GM21381 (cell line): ENCODE data around the gene CREG1.

Experiments used
- ATAC-seq: cut with Tn5 transposase; IDR thresholded peaks from one replicate; pipeline ENCODE4 v1.9.1; 2021; ENCODE audit warnings: mild to moderate bottlenecking, moderate library complexity; ENCODE audit not compliant: unreplicated experiment

The CREG1 gene

DNA sequence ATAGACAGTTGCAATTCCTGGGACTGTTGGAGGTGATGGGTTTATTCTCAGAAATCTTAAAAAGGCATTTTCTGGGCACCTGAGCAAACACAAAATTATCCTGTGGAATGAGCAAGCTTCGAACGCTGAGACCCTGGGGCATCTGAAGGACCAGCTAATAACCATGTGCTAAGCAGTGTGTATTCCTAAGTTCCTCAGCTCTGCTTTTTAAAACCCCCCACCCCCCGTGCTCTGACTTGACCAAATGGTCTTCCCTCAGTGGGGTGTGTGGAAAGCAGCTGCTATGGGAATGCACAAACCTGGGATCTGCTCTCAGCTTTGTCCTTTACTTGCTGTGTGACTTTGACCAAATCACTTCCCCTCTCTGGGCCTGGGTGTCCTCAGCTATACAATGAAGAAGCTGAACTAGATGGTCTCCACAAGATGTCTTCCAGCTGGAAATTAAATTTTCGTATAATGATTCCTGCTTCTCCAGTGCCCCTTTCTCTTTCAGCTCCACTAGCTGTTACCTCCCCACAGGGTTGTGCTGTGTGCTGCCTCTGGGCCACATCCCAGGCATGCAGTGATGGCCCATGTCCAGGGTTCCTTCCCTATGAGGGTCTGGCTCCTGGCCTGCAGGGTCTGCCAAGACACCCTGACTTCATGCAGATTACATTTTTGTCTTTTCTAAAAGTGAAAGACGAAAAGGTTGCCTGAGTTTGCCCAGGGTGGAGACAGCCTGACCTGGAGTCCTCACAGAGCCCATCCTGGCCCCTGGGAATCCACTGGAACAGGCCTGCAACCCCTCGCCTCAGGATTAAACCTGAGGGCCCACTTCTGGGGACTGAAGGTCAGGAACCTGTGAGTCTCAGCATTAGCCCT is 20.4 kb downstream of the CREG1 start:
- no peak for ATAC-seq

DNA sequence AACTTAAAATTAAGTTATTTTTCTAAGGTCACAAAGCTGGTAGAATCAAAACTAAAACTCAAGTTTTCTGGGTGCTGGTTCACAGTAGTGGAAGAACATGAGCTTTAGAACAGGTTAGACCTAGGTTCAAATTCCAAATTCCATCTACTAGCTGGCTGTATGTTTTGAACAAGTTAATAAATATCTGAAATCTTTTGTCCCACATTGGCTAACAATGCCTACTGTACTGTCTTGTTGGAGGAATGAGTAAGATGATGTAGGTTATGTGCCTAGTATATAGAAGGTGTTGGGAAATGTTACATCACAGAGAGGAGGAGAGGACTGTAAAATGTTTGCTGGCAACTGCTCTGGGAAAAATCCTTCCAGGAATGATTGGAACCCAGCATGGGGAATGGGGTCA is 21.2 kb downstream of the CREG1 start:
- ATAC-seq: no peak

DNA sequence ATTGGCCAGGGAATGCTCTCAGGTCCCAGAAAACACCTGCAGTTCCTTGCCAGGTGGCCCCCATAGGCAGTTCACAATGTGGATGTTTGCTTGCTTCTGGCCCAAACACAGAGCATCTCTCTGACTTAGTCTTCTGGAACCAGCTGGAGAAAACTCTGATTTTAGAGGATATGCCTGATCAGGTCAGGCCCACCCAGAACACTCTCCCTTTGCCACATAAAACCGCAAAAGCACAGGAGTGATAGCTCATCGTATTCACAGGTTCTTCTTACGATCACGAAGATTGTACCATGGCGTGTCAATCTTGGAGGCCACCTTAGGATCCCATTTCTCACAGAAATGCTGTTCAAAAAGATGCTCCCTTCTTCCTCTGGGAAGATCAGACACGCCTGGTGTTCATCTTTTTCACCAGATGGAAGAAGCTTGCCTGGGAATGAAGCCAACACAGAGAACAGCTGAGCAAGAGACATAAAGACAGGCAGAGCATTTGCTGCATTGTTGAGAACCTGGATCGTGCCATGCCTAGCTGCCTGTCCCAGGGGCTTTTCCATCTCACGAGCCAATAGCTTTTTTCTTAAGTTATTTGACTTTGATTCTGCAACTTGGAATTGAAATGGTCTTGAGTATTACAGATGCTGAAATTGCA is 23.6 kb downstream of the CREG1 start:
- no peak for ATAC-seq

DNA sequence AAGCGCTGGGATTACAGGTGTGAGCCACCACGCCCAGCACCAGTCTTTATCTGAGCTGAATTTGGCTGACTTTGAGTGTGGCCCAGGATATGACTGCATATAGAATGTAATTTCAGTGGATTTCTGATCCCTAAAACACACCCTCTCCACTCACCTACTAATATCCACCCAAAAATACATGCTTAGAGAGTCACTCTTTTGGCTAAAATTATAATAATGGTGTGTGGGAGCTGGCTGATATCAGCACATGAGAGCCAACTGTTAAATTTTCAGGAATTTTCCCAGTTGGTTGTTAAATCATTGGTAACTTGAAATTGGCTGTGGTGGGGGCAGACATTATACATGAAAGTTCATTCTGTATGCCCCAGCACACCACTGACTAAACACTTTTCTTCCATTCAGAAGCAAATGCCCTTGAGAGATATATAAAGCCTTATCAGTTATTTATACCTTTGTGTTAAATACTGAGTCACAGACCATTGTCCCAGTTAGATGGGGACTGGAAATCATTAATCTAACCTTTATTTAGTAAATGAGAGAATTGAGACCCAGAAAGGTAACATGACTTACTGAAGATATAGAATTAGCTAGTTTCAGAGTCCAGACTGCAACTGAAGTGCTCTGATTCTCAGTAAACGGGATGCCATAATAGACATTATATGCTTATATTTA is 25.4 kb downstream of the CREG1 start:
- no peak for ATAC-seq

DNA sequence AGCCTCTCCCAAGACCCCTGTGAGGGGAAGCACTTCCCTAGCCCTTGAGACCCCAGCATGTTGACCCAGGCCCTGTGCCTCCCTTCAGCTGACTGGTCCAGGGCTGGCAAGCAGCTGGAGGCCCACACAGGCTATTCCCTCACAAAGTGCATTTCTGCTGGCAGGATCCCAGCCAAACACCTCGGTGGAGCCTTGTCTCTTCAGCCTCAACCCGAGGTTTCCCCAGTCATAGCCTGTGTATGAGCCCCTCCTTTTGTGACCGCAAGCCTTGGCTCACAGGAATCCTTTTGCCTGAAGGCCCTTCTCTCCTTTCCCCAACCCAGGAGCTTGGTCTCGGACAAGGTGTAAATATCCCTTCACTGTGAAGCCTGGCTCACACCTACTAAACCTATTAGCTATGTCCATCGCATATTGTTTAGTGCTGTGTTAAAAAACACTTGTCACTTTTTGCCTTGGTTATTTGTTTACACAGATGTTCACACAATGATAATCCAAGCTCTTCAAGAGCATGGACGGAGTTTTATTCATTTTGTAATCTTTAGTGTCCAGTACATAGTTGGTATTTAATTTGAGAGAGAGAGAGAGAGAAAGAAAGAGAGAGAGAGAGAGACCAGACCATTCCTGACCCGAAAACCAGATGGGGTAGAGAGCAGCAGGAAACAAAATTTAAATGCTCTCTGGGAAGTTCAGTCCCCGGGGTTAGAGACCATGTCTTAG is 26.7 kb downstream of the CREG1 start:
- ATAC-seq: no peak

DNA sequence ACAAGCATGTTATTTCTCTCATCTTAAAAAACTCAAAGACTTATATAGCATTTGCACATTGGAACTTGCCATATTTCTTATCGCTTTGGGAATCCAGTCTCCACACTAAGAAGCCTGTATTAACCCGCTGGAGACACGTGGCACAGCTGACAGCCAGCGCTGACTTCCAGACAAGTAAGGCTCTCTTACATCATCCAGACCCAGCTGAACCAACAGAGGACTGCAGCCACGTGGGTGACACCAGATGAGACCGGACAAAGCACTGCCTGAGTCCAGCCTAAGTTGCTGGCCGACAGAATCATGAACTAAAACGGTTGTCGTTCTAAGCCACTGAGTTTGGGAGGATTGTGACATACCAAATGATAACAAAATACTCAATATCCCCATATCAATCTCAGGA is 28.9 kb downstream of the CREG1 start:
- no peak for ATAC-seq

DNA sequence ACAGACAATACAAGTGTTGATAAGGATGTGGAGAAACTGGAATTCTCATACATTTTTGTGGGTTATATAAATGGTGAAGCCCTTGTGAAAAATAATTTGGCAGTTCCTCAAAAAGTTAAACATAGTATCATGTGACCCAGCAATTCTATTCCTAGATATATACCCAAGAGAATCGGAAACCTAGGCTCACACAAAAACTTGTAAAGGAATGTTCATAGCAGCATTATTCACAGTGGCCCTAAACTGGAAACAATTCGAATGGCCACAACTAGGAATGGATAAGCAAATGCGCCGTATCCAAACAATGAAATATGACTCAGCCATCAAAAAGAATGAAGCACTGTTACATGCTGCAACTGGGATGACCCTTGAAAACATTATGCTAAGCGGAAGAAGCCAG is 31.3 kb downstream of the CREG1 start:
- ATAC-seq: no peak

DNA sequence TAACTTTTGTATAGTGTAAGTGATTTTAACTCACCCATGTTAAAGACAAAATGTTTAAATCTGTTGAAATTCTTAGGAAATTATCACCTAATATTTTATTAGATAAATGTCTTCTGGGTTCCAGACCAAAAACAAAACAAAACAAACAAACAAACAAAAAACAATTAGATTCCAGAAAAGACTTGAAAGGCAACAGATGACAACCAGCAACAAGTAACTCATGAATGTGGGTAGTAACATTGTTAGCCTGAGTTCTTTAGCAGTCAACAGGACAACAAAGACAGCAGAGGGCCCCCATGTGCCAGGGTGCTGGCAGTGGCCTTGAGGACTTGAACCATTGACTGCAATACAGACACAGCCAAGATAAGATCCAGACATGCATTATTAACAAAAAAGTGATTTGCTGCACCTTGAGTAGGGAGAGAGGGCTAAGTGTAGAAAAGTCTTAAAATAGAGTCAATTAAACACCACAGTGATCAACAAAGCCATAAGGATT is 32.8 kb downstream of the CREG1 start:
- no peak for ATAC-seq

DNA sequence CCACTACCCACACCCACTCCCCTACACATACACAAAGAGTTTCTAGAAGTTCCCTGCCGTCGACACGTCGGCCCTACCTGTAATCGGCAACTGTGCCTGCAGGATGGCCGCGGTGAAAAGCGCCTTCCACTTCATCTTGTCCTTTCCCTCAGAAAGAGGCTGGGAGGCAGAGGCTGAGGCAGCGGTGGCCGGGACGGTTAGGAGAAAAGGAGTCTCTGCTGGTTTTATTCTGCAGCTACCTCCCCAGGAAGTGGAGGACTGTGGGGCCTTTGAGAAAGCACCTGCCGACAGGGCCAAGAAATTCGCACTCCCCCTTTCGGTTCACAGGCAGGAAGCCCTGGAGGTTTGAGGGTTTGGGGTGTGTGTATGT is 35.2 kb downstream of the CREG1 start, which contains the start of gene CD247:
CD247 (minus strand) TSS at position 199 of the 370 bp plus-strand sequence; CDS start at position 135, 64 bp downstream.
- ATAC-seq: no peak

DNA sequence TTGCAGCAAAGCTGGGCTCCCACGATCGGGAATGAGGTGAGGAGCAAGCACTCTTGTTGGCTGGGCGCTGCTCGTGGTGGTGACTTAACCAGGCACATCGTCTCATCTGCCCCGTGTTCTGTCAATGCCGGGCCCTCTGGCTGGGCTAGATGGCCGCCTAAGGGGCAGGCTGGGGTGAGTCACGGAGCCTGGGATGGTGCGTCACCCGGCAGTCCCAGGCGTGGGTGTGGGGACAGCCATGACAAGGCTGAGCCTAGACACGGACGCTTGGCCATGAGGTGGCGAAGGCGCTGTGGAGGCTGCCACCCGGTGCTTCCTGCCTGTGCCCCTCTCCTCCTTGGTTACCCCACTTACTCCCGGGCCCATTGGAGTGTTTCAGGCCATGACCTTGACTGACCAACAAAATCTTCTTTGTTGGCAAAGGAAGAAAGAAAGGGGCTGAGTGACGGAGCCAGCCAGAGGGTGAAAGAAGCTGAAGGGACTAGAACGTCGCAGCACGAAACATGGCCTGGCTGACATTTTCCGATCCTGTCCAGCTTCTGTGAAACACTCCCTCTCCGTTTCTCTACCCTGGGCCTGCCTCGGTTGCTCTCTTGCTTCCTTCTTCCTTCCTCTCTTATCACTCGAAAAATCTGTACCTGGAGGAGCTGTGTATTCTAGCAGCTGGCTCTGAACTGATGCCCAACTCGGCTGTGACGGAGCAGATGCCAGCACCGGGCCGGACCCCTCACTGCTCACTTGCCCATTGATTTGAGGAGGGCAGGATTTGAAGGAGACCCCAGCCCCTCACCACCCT is 35.8 kb downstream of the CREG1 start:
- no peak for ATAC-seq

DNA sequence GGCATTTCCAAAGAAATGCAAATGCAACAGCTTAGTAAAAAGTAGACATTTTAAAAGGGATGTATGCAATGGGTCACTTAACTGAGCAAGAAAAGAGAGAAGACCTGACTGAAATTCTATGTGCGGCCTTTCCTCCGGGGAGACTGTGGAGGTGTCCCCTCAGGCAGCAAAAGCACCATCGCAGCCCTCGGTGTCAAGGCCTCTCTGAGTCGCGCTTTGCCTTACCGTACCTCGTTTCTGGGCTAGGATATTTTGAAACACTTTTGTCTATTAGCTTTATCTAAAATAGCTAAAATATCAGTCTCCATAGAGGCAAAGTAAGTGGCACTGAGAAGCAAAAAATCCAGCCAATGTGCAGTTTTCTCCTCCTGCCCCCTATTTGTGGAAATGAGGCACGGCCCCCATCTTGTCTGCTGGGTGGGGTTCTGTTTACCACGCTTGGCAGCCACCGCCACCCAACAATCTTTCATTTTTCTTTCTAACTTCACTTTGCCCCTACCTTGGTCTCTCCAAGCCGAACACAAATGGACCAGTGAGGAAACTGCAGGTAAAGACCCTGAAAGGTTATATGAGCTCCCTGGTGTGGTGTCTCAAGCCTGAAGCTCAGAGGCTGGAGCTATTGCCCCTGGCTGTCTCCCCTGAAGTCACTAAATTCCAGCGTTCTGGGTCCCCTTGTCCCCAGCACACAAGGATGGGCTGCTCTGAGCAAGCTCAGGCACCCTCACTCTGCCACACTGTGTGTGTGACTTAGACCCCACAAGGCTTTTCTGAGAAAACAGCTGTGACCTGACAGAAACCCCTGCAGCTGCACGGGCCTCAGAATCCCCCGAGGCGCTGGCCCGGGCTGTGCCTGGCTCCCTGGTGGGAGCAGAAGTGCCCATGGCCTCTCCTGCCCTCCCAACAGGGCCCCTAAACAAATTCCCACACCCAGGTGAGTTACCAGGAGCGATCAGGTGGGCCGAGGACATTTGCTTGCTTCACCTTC is 36.9 kb downstream of the CREG1 start:
- ATAC-seq: no peak

DNA sequence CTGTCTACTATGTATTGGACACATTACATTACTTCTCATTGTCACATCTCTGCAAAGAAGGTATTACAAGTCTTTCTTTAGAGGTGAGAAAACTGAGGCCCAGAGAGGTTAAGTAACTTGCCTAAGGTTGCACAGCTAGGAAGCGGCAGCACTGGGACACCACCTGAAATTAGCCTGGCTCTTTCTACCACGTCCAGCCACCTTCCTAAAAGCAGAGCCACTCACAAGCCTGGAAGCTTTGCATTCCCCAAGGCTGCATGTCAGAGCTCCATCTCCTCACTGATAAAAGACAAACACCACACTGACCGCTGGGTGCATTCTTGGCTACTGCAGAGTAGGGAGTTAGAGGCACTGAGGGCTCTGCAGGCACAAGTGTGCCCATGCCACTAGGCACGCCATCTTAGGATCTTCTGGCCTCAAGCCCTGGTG is 37.7 kb downstream of the CREG1 start:
- ATAC-seq: no peak

DNA sequence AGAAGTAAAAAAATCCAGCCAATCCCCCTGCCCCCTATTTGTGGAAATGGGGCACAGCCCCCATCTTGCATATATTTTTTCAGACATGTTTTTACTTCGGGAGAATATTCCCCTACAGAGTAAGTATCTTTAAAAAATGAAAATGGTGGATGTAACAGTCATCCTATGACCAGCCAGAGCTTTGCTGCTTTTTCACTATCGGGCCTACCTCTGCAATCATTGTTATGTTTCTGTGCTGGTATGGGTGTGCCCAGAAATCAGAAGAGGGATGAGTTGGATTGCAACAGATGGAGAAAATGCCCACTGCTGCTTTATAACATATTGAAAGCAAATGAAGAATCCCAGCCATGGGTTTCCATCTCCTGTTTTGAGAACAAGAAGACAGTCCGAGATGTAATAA is 38.1 kb downstream of the CREG1 start:
- no peak for ATAC-seq

DNA sequence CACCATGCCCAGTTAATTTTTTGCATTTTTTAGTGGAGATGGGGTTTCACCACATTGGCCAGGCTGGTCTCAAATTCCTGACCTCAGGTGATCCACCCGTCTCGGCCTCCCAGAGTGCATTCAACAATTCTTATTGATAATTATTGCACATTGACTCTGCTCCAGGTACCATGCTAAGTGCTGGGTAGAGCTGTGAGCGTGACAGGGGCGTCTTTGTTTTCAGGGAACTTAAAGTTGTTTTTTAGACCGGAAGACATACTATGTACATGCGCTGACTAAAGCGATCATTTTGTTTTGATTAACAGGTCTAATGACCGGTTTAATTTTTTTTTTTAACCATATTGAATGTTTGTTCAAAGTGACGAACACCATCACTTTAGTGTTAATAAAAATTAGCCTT is 39.3 kb downstream of the CREG1 start:
- no peak for ATAC-seq

DNA sequence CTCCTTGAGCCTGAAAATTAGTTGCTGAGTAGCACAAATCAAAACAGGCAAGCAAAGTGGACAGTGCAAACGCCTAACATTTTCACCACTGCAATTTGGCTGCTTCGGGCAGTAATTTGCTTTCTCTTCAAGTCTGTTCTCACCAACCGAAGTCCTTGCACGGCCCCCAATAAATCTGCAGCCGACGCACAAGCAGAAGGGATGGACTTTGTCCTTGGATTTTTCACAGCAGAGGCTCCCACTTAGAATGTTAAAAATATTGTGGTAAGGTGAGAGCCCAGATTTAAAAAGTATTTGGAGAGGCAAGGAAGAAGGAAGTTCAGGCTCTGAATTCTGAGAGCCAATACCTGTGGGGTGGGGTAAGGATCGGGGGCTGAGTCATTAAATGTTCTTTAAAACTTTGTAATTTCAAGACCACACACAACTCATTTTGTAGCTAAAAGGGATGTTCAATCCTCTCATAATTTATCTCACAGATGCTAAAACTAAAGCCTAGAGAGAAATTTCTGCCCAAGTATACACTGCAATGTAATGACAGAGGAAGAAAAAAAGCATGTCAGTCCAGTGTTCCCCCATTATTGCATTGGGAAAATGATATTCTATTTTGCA is 41.4 kb downstream of the CREG1 start:
- ATAC-seq: no peak

DNA sequence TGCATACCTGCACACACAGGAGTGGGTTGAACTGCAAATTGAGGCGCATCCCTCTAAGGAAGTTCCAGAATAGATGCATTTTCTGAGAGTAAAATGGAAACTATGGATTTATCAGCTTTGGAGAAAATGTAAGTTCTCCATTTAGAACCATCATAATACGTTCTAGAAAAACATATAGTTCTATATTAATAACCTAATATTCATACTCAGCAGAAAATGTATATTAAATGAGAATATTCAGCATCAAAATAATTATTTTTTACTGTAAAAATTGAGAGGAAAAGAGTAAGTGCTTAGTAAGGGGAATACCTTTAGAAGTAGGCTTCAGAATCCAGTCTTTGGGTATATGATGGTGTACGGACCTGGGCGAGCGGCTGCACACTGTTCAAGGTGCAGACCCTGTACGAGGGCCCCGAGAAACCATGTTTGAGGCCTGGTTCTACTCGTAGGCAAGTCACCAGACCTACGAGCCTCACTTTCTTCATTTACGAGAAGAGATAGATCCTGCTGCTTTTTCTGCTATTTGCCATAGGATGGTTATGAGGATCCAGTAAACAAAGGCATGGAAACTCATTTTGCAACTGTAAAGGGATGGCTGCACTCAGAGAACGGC is 42.1 kb downstream of the CREG1 start:
- ATAC-seq: no peak

DNA sequence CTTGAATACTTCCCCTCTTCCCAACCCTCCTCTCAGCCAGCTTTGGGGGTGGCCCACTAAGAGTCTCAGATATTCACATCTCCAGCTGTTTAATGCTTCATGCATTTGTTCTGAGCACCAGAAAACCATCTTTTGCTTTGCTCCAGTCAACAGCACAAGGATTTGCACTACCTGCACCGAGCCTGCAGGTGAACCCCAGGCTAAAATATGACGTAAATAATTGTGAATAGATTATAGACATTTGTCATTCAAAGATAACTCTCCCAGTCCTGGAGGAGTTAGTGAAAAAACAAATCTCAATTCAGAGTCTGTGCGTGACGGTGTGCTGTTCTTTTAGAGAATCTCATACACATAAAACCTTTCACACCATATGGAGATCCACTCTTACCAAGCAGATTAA is 42.7 kb downstream of the CREG1 start:
- ATAC-seq: no peak

DNA sequence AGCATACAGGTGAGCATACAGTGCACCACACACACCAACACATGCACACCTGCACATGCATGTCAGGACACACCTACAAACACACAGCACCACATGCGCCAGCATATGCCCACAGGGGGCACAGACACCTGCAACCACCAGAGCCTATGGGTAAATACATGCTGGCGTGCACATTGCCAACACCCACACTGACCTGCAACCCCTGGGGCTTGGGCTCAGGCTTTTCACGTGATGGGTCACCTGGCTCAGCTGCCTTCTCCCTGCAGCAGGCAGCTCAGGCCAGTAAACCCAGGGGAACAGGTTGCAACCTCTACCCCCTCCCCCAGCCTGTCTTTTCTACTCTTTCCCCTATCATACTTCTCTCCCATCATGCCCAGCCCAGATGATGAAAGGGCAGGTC is 43.3 kb downstream of the CREG1 start:
- no peak for ATAC-seq
